NCI-H510A (cell line): ENCODE data around the gene PANX1.

Experiments used
- DNase-seq: peaks from one replicate; lab custom pipeline; 2025; lab: John Stamatoyannopoulos, UW

PANX1 gene

GRCh38 chr11:94129512-94130297 lies 1.1 kb downstream of the PANX1 start:
- no peak for DNase-seq

- no peak for DNase-seq
Measured at GRCh38 chr11:94130298-94131046, 1.8 kb downstream of the PANX1 start.

DNA sequence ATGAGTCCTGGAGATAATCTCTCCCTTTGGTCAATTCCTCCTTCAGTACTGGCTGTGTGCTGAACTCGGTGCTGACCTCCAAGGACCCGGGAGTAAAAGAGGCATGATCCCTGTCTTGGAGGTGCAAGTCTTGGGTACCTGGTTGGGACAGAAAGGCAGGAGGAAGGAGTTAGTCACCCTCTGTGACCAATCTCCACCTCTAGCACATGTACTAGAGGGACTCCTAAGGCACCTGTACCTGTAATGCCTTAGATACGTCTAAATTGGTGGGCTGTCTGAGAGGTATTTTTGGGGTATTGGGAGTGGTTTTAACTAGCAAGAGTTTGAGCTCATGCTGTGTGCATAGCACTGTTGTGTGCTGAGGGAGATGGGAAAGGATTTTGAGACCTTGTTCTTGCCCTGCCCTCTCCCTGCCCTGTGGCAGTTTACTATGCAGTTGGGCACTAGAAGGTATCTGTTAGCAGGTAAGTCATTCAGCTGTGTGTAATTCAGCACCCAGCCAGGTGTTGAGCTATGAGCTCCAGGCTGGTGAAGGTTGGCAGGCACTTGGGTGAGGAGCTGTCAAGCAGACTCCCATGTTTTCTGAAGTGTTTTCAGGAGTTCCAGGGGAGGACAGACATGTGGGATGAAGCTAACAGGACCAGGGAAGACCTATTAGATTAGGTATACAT lies 2.5 kb downstream of the PANX1 start:
- DNase-seq: peak; percentile 1

DNA sequence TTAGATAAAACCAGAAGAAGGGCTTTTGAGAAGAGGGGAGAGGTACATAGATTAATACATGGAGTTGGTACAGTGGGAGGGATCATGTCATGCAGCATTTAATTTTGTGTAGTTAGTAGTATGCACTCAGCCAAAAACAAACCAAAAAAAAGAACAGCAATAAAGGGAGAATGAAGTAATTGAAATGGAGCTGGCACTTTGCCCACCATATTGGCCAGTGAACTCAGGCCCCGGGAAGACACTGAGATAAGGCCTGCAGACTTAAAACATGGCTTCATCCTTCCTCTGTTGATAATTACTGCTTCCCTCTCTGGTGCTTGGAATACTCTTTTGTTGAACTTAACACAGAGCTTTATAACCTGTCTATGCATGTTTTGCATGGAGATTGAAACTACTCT lies 3.1 kb downstream of the PANX1 start:
- DNase-seq: no peak

GRCh38 chr11:94132152-94132558 lies 3.5 kb downstream of the PANX1 start:
- DNase-seq: no peak

- no peak for DNase-seq
Measured at GRCh38 chr11:94132823-94133408, 4.3 kb downstream of the PANX1 start.

DNA sequence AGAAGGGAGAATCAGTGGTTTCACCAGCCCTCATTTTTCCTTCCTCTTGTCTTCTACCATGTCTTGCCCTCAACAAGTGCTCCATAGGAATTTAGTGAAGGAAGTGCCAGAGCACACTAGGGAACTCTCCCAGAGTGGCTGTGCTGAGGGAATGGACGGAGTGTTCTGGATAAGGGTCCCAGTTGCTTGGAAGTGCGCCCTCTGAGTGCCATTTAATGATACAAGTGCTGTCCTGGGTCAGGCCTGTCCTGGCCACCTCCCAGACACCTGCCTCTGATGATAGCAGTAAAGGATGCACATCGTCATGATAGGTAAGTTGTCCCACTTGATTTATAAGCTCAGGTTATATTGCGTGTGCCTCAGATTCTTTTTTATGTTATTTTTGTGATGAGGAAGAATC lies 5.1 kb downstream of the PANX1 start:
- DNase-seq: no peak

- no peak for DNase-seq
Measured at GRCh38 chr11:94134651-94135512, 6.2 kb downstream of the PANX1 start.

- no peak for DNase-seq
Measured at GRCh38 chr11:94139416-94139815, 10.8 kb downstream of the PANX1 start.

DNA sequence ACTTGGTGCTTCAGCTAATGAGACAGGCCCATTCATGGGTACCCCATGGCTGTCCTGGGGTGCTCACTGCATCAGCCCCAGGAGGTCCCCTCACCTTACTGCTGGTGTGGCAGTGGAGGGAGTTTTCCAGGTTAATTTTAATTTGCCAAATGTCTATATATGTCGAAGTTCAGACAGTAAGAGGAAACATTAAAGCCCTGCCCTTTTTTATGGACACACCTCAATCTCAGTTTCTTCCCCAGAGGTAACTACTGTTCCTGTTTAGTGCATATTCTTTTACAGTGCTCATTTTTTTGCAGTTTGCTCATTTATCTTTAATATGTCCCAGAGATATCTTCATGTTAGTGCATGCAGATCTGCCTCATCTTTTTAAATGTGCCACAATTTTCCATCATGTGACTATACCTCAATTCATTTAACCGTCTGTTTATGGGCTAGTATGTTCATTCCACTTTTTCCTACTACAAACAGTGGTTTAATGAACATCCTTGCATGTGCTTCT lies 11.6 kb downstream of the PANX1 start:
- DNase-seq: no peak

DNA sequence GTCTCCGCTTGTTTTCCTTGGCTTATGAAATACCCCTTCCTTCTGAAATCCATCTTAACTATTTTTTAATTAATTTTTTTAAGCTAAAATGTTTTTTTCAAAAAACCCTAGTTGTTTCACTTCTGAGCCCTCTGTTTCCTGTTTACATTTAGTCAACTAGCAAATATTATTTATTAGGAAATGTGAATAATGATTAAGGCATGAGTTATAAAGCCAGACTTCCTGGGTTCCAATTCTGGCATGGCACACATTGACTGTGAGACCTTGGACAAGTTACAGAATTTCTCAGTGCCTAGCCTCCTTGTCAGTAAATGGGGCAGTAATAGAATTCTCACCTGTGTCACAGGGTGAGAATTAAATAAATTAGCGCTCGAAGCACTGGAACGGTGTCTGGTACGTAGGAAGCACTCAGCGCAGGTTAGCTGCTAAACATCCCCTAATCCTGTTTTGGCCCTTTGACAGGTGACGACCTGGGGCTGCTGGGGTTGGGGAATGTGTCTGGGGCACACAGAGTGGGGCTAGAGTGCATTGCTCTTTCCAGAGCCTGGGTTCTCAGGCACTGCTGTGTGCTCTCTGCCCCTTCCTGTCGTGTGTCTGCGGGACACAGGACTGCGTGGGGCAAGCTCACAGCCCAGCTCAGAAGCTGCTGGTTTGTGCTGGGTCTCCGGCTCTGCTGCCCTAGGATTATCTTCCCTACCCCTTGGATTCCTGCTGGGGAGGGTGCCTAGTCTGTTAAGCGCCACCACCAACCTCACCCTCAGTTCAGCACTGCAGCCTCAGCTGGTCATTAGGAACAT lies 13.1 kb downstream of the PANX1 start:
- DNase-seq: no peak

GRCh38 chr11:94142308-94143281 lies 14.0 kb downstream of the PANX1 start:
- no peak for DNase-seq

DNA sequence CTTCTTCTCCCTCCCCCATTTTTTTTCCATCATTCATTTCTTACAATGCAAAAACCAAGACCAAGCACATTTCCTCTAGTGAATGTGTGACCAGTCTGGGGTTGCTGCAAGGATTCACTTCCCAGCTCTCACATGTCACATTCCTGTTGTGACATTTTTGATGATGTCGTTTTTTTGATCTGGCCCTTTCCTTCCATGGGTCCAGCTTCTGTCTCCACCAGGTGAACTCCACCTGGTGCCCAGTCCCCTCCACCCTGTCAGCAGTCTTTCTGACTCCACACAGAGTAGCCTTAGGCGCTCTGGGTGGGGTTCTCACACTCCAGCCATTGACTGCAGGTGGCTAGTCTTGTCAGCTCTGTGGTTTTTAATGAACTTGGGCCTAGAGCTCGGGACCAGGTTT lies 15.6 kb downstream of the PANX1 start:
- DNase-seq: no peak

DNA sequence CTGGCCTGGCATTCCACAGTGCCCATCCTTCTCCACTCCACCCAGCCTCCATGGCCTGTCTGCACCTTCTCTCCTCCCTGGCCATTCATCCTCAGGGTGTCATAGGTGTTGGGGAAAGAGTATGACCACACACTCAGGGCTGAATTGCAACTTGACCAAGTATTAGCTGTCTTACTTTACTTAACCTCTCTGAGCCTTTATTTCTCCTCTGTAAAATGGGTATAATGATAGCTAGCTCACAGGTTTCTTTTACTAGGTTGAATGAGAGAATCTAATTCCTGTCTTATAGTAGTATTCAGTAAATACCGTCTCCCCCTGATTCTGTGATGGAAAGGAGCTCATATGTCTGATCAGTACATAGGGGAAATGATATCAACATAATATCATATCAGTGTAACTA lies 16.0 kb downstream of the PANX1 start:
- no peak for DNase-seq

- DNase-seq: no peak
Measured at GRCh38 chr11:94145431-94145830, 16.8 kb downstream of the PANX1 start.

GRCh38 chr11:94145916-94146315 lies 17.3 kb downstream of the PANX1 start:
- DNase-seq: no peak

DNA sequence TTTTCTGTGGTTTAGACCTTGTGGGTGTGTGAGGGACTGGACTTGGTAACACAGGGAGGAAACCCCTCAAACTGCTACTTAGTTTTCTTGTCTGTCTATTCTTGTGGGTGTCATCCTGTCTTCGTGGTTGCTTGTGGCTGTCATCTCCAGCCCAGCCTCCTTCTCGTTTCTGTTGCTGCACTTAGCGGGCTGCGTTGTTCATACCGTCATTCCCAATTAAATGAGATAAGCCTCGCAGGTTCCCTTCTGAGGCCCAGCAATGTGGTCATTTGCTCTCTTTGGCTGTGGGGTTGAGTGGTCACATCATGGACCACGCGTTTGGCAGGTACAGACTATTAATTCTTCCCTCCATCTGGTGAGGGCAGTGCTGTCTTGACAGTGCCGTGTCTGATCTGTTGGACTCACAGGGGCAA lies 18.8 kb downstream of the PANX1 start:
- no peak for DNase-seq

- DNase-seq: no peak
Measured at GRCh38 chr11:94148189-94148588, 19.5 kb downstream of the PANX1 start.

DNA sequence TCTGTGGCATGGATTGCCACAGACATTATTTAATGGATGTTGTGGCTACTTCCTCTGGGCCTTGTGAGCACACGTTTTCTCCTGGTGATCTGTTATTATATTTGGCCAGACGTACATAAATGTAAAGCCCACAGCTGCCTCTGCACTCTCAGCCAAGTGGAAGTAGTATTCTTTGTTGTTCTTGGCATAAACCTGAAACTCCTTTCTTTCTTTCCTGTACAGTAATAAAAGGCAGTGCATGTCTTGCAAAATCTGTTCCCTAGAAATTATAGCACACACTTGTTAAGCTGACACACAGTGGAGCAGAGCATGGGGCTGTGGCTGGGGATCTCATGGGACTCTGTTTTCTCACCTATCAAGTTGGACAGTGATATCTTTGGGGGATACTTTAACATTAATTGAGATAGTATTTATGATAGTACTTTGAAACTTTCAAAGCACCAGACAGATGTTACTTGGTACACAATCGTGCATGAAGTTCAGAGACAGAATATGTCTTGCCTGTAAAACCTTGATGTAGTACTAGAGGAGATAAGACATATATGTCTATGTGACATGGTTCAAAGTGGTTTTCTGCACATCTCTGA lies 20.9 kb downstream of the PANX1 start:
- DNase-seq: no peak
